HCT116 (cell line): ENCODE measurements around the gene CBFA2T2. TPM values are rescaled to one million over a fixed set of nuclear protein-coding genes. Genes with fewer than 3 reads are reported as not detected.
"Not testable (repeated sequence)": the region's sequence is repeated elsewhere in the genome, so short reads cannot be mapped to it uniquely, and the experiment has no call there.

ENCODE experiments used
- ATAC-seq: fragments of 200-7000 bp; cut with Tn5 transposase; 2 replicates; pipeline ENCODE4 v1.9.1; 2020; ENCODE audit warnings: mild to moderate bottlenecking, moderate library complexity
- BruUV-seq: library from RNA; stranded (reverse); fragments of 400-500 nt; replicated peaks from 2 replicates; lab custom pipeline; 2021; lab: Mats Ljungman, UMichigan
- CTCF ChIA-PET: fragments of 300-600 bp; sonication (Branson Sonifier 250); formaldehyde crosslinking; loops from one replicate; lab custom pipeline; 2021; ENCODE audit warnings: antibody characterized with exemption; lab: Charles Lee
- POLR2A ChIA-PET: fragments of 300-600, 350-600 bp; sonication (Branson Sonifier 250); formaldehyde crosslinking; loops from one replicate; lab custom pipeline; 2021; ENCODE audit warnings: antibody characterized with exemption; lab: Charles Lee
- RAD21 ChIA-PET, 2 experiments: fragments of 300-600 bp; sonication (Branson Sonifier 250); formaldehyde crosslinking; loops; one replicate each; lab custom pipeline; 2023; ENCODE audit warnings: low total read pairs in 2 of 2; ENCODE audit not compliant: uncharacterized antibody in 2 of 2, unreplicated experiment in 2 of 2, low non-redundant PET in 1 of 2; lab: Charles Lee
- DNase-seq: peaks from one replicate; pipeline ENCODE4 v3.0.0-alpha.2; 2010; ENCODE audit warnings: low read depth, low spot score
- H2AFZ ChIP-seq: fragments of 200-600 bp; shearing (Covaris generic), sonication (generic); 2 replicates; pipeline ENCODE4 v1.6.1; 2017; ENCODE audit warnings: low read depth, mixed run types, mixed read lengths, antibody characterized with exemption, low read length; ENCODE audit not compliant: poor library complexity, severe bottlenecking
- H3K27ac ChIP-seq: 2 replicates; pipeline ENCODE4 v1.5.1; 2012; ENCODE audit warnings: low read depth, low read length
- H3K27me3 ChIP-seq: fragments of 200-600 bp; sonication (generic); 2 replicates; pipeline ENCODE4 v1.6.1; 2016; ENCODE audit warnings: mixed run types, low read length, mixed read lengths; ENCODE audit not compliant: insufficient read depth
- H3K36me3 ChIP-seq, 2 experiments: fragments of 200-500 bp in 1 of 2; fragments of 200-600 bp in 1 of 2; sonication (Bioruptor generic) in 1 of 2; sonication (generic) in 1 of 2; 2 replicates each; pipeline versions ENCODE4 v1.5.1 to v1.6.1; 2014 to 2016; ENCODE audit warnings: low read length in 2 of 2, inconsistent platforms in 1 of 2, mixed read lengths in 1 of 2, mixed run types in 1 of 2; ENCODE audit not compliant: insufficient read depth in 2 of 2, control insufficient read depth in 1 of 2
- H3K4me1 ChIP-seq, 2 experiments: fragments of 200-600 bp in 1 of 2; sonication (generic) in 1 of 2; 2 replicates each; pipeline versions ENCODE4 v1.5.1 to v1.6.1; 2012 to 2017; ENCODE audit warnings: low read length in 2 of 2, inconsistent platforms in 1 of 2, mild to moderate bottlenecking in 1 of 2, mixed read lengths in 1 of 2, mixed run types in 1 of 2, moderate library complexity in 1 of 2; ENCODE audit not compliant: insufficient read depth in 2 of 2, control insufficient read depth in 1 of 2
- H3K4me2 ChIP-seq: fragments of 200-600 bp; sonication (generic); 2 replicates; pipeline ENCODE4 v1.6.1; 2017; ENCODE audit warnings: mixed run types, low read length, mixed read lengths
- H3K4me3 ChIP-seq, 2 experiments: fragments of 200-600 bp in 1 of 2; sonication (generic) in 1 of 2; replicated peaks in 1 of 2; 2 replicates each; pipeline ENCODE4 v1.5.1; 2011 to 2016; ENCODE audit warnings: low read length in 2 of 2, control low read depth in 1 of 2, low read depth in 1 of 2, mild to moderate bottlenecking in 1 of 2, mixed read lengths in 1 of 2, mixed run types in 1 of 2
- H3K79me2 ChIP-seq: fragments of 200-600 bp; sonication (generic); 2 replicates; pipeline ENCODE4 v1.6.1; 2017; ENCODE audit warnings: mild to moderate bottlenecking, mixed run types, low read length, moderate library complexity, mixed read lengths; ENCODE audit not compliant: insufficient read depth
- H3K9ac ChIP-seq: fragments of 200-600 bp; sonication (generic); 2 replicates; pipeline ENCODE4 v1.6.1; 2016; ENCODE audit warnings: low read length, mixed read lengths
- H3K9me2 ChIP-seq: fragments of 200-600 bp; sonication (generic), shearing (Covaris generic); 2 replicates; pipeline ENCODE4 v1.6.1; 2017; ENCODE audit warnings: mixed run types, mild to moderate bottlenecking, moderate library complexity; ENCODE audit not compliant: insufficient read depth
- H3K9me3 ChIP-seq, 2 experiments: fragments of 200-500 bp in 1 of 2; fragments of 200-600 bp in 1 of 2; sonication (Bioruptor generic) in 1 of 2; sonication (generic) in 1 of 2; 2 replicates each; pipeline ENCODE4 v1.6.1; 2014 to 2017; ENCODE audit warnings: low read length in 2 of 2, mixed read lengths in 2 of 2, inconsistent platforms in 1 of 2, low read depth in 1 of 2, mild to moderate bottlenecking in 1 of 2, mixed run types in 1 of 2, moderate library complexity in 1 of 2; ENCODE audit not compliant: control insufficient read depth in 1 of 2, insufficient read depth in 1 of 2
- H4K20me1 ChIP-seq: fragments of 200-600 bp; sonication (generic), shearing (Covaris generic); 2 replicates; pipeline ENCODE4 v1.6.1; 2017; ENCODE audit warnings: mixed run types, mild to moderate bottlenecking, moderate library complexity; ENCODE audit not compliant: insufficient read depth
- CEBPB ChIP-seq: IDR thresholded peaks from 2 replicates; pipeline ENCODE4 v1.6.1; 2012; ENCODE audit warnings: low read depth
- EGR1 ChIP-seq: IDR thresholded peaks from 2 replicates; pipeline ENCODE4 v1.6.1; 2012; ENCODE audit warnings: low read depth
- ELF1 ChIP-seq: IDR thresholded peaks from 2 replicates; pipeline ENCODE4 v1.6.1; 2012; ENCODE audit warnings: low read depth, borderline replicate concordance
- EZH2 ChIP-seq: fragments of 200-600 bp; sonication (generic); IDR thresholded peaks from 2 replicates; pipeline ENCODE4 v1.6.1; 2017; ENCODE audit warnings: antibody characterized with exemption, mixed run types
- EZH2phosphoT487 ChIP-seq: fragments of 200-600 bp; IDR thresholded peaks from 2 replicates; pipeline ENCODE4 v1.6.1; 2018; ENCODE audit warnings: antibody characterized with exemption, borderline replicate concordance
- FOSL1 ChIP-seq: IDR thresholded peaks from 2 replicates; pipeline ENCODE4 v1.6.1; 2012; ENCODE audit warnings: low read depth
- RAD21 ChIP-seq: IDR thresholded peaks from 2 replicates; pipeline ENCODE4 v1.6.1; 2012; ENCODE audit warnings: low read depth, mild to moderate bottlenecking
- REST ChIP-seq: IDR thresholded peaks from 2 replicates; pipeline ENCODE4 v1.6.1; 2012; ENCODE audit warnings: low read depth
- SIN3A ChIP-seq: IDR thresholded peaks from 2 replicates; pipeline ENCODE4 v1.6.1; 2012; ENCODE audit warnings: low read depth
- SRF ChIP-seq: IDR thresholded peaks from 2 replicates; pipeline ENCODE4 v1.6.1; 2012; ENCODE audit warnings: low read depth
- TCF7L2 ChIP-seq: IDR thresholded peaks from 2 replicates; pipeline ENCODE4 v1.7.0; 2011; ENCODE audit warnings: borderline replicate concordance, inconsistent platforms; ENCODE audit not compliant: insufficient read depth, insufficient read length; ENCODE audit errors: extremely low read depth
- YY1 ChIP-seq: IDR thresholded peaks from 2 replicates; pipeline ENCODE4 v1.6.1; 2011; ENCODE audit warnings: low read length, low read depth, moderate library complexity, mild to moderate bottlenecking; ENCODE audit not compliant: insufficient replicate concordance; ENCODE audit errors: extremely low read depth
- ZNF274 ChIP-seq: fragments of 200-500 bp; sonication (Bioruptor generic); IDR thresholded peaks from 2 replicates; pipeline ENCODE4 v1.6.1; 2014; ENCODE audit warnings: mild to moderate bottlenecking, low read depth, low read length, inconsistent platforms
- intact Hi-C: fragments of 100-400 bp; cut with micrococcal nuclease; formaldehyde crosslinking; loops from 2 replicates; pipeline ENCODE4 v1.10.0; 2022
- total RNA-seq: library from RNA; stranded (reverse); gene quantifications from one replicate; pipeline ENCODE4 v1.2.1, GENCODE V29; 2021; ENCODE audit not compliant: unreplicated experiment

CBFA2T2 gene
- total RNA-seq, 1 experiment from 2014 or later, result 8.0 TPM

GRCh38 chr20:33646959-33647602 lies 157.2 kb downstream of the CBFA2T2 start:
- intact Hi-C loops, H4K20me1 ChIP-seq, BruUV-seq, H3K9me2 ChIP-seq, H3K36me3 ChIP-seq, H3K9me3 ChIP-seq, H3K9ac ChIP-seq, RAD21 ChIA-PET, DNase-seq, H3K4me3 ChIP-seq, ATAC-seq, H3K27me3 ChIP-seq, CTCF ChIA-PET, H3K27ac ChIP-seq, H3K4me2 ChIP-seq, H3K4me1 ChIP-seq, H2AFZ ChIP-seq, POLR2A ChIA-PET, H3K79me2 ChIP-seq: not testable (repeated sequence)
- peak; percentile 42 for TF ChIP-seq REST

- no peak for ATAC-seq
- POLR2A ChIA-PET, result no interaction called here
- TF ChIP-seq ZNF274, result no peak
- no peak for TF ChIP-seq EGR1
- no peak for TF ChIP-seq TCF7L2
- TF ChIP-seq SIN3A, result no peak
- no peak for TF ChIP-seq EZH2phosphoT487
- no peak for TF ChIP-seq YY1
- TF ChIP-seq RAD21, result no peak
- TF ChIP-seq ELF1, result no peak
- TF ChIP-seq SRF, result no peak
- no peak for TF ChIP-seq FOSL1
- TF ChIP-seq CEBPB, result no peak
- no peak for TF ChIP-seq EZH2
Observed at GRCh38 chr20:33647603-33648395, 157.9 kb downstream of the CBFA2T2 start.

More at GRCh38 chr20:33647603-33648395, 157.9 kb downstream of the CBFA2T2 start:
- Histone ChIP-seq H3K9ac (no peak overlapping the region), H3K36me3 (peaks cover 0 to 5% of the 10 kb centered on the region in 2 experiments; a peak in 2 of 4 replicates), H3K4me2 (no peak overlapping the region), H4K20me1 (no peaks in the 10 kb centered on the region), H3K9me2 (no peaks in the 10 kb centered on the region), H3K27ac (no peak overlapping the region), H3K9me3 (no peaks in the 10 kb centered on the region), H3K79me2 (no peaks in the 10 kb centered on the region), H3K27me3 (no peaks in the 10 kb centered on the region), H3K4me3 (no peak overlapping the region), H2AFZ (no peak overlapping the region), H3K4me1 (peaks cover 0 to 4% of the 10 kb centered on the region in 2 experiments; a peak in 1 of 4 replicates)
- RAD21 ChIA-PET, result no interaction called here
- no TSS peak for BruUV-seq
- CTCF ChIA-PET, result no interaction called here
- no peak for DNase-seq
- intact Hi-C loops, result no loop called here
